HepG2 (cell line): Measurements from ENCODE around the gene ANKRD40CL. TPM values are rescaled to one million over a fixed set of nuclear protein-coding genes. Genes with fewer than 3 reads are reported as not detected.

ENCODE experiments used
- CCAR2 ChIP-seq: fragments of 200-400 bp; formaldehyde crosslinking; optimal IDR thresholded peaks from 2 replicates; pipeline ENCODE3; 2018; ENCODE audit warnings: low read depth, mild to moderate bottlenecking, low read length, moderate library complexity
- ELF1 ChIP-seq: sonication (generic); formaldehyde crosslinking; IDR thresholded peaks from 2 replicates; pipeline ENCODE4 v1.4.0; 2020; ENCODE audit warnings: missing genetic modification reagents
- ELF4 ChIP-seq: sonication (generic); formaldehyde crosslinking; IDR thresholded peaks from 2 replicates; pipeline ENCODE4 v1.5.0; 2020; ENCODE audit warnings: missing genetic modification reagents, mild to moderate bottlenecking, moderate library complexity, borderline replicate concordance
- HES4 ChIP-seq: sonication (generic); formaldehyde crosslinking; IDR thresholded peaks from 2 replicates; pipeline ENCODE4 v1.9.0; 2021; ENCODE audit warnings: mild to moderate bottlenecking, missing genetic modification reagents, borderline replicate concordance
- HOXA9 ChIP-seq: sonication (generic); formaldehyde crosslinking; IDR thresholded peaks from 2 replicates; pipeline ENCODE4 v1.8.1; 2022; ENCODE audit warnings: missing genetic modification reagents, mild to moderate bottlenecking, moderate library complexity, borderline replicate concordance
- KLF11 ChIP-seq: IDR thresholded peaks from 2 replicates; pipeline ENCODE4 v1.6.1; 2016; ENCODE audit warnings: missing compliant biosample characterization
- MED1 ChIP-seq: sonication (generic); formaldehyde crosslinking; IDR thresholded peaks from 2 replicates; pipeline ENCODE4 v1.4.0; 2020; ENCODE audit warnings: missing genetic modification reagents
- MIXL1 ChIP-seq: IDR thresholded peaks from 2 replicates; pipeline ENCODE4 v1.6.1; 2016
- MTF1 ChIP-seq: sonication (generic); formaldehyde crosslinking; IDR thresholded peaks from 2 replicates; pipeline ENCODE4 v1.5.0; 2020; ENCODE audit warnings: missing genetic modification reagents
- SP2 ChIP-seq: sonication (generic); formaldehyde crosslinking; IDR thresholded peaks from 2 replicates; pipeline ENCODE4 v1.5.1; 2020; ENCODE audit warnings: mild to moderate bottlenecking, missing genetic modification reagents
- SRF ChIP-seq: IDR thresholded peaks from 2 replicates; pipeline ENCODE4 v1.6.1; 2011; ENCODE audit warnings: mild to moderate bottlenecking, low read depth, low read length, moderate library complexity
- TMF1 ChIP-seq: sonication (generic); formaldehyde crosslinking; IDR thresholded peaks from 2 replicates; pipeline ENCODE4 v1.8.1; 2022; ENCODE audit warnings: low read depth, missing genetic modification reagents
- ZBTB7A ChIP-seq: sonication (generic); formaldehyde crosslinking; IDR thresholded peaks from 2 replicates; pipeline ENCODE4 v1.8.0; 2022; ENCODE audit warnings: mild to moderate bottlenecking, missing genetic modification reagents
- ZNF678 ChIP-seq: sonication (generic); formaldehyde crosslinking; IDR thresholded peaks from 2 replicates; pipeline ENCODE4 v1.4.0; 2020; ENCODE audit warnings: mild to moderate bottlenecking, missing genetic modification reagents
- ZNF709 ChIP-seq: sonication (generic); formaldehyde crosslinking; IDR thresholded peaks from 2 replicates; pipeline ENCODE4 v1.5.0; 2020; ENCODE audit warnings: mild to moderate bottlenecking, missing genetic modification reagents
- ZNF737 ChIP-seq: sonication (generic); formaldehyde crosslinking; IDR thresholded peaks from 2 replicates; pipeline ENCODE4 v1.5.0; 2020; ENCODE audit warnings: missing genetic modification reagents, mild to moderate bottlenecking, borderline replicate concordance
- ZNF782 ChIP-seq: sonication (generic); formaldehyde crosslinking; IDR thresholded peaks from 2 replicates; pipeline ENCODE4 v1.4.0; 2020; ENCODE audit warnings: missing genetic modification reagents, mild to moderate bottlenecking, borderline replicate concordance
- polyA plus RNA-seq, 8 experiments: library from polyadenylated mRNA; depleted of rRNA in 3 of 8; stranded (reverse) in 7 of 8; unstranded in 1 of 8; fragments of >200 nt; fragmentation: Illumina TruSeq in 4 of 8; extraction: Trizol in 4 of 8; gene quantifications; 2 replicates each; pipeline versions ENCODE4 v1.2.1 to v1.2.3, GENCODE V29; 2011 to 2016; ENCODE audit warnings: low read depth in 4 of 8, missing spikeins in 1 of 8, mixed read lengths in 1 of 8; ENCODE audit not compliant: insufficient read depth in 1 of 8
- total RNA-seq, 5 experiments: library from RNA; depleted of rRNA; stranded (reverse); fragments of >200 nt; fragmentation: Illumina TruSeq; extraction: Trizol; gene quantifications; 2 replicates each; pipeline ENCODE4 v1.2.3, GENCODE V29; 2016; ENCODE audit warnings: low read depth in 1 of 5
- TF ChIP-seq, protein P1 (sequence below): sonication (generic); formaldehyde crosslinking; IDR thresholded peaks from 2 replicates; pipeline ENCODE4 v1.4.0; 2020; ENCODE audit warnings: missing genetic modification reagents
- TF ChIP-seq, protein P2 (sequence below): sonication (generic); formaldehyde crosslinking; IDR thresholded peaks from 2 replicates; pipeline ENCODE4 v1.4.0; 2020; ENCODE audit warnings: mild to moderate bottlenecking, low read depth, missing genetic modification reagents
- TF ChIP-seq, protein P3 (sequence below): sonication (generic); formaldehyde crosslinking; IDR thresholded peaks from 2 replicates; pipeline ENCODE4 v1.4.0; 2020; ENCODE audit warnings: mild to moderate bottlenecking, missing genetic modification reagents, borderline replicate concordance
- TF ChIP-seq, protein P4 (sequence below): sonication (generic); formaldehyde crosslinking; IDR thresholded peaks from 2 replicates; pipeline ENCODE4 v1.5.1; 2020; ENCODE audit warnings: mild to moderate bottlenecking, missing genetic modification reagents, borderline replicate concordance

The ANKRD40CL gene
- total and polyA plus RNA-seq, 2 of the 13 experiments (the other 11 are each of a cell fraction or from before 2014, with no cell fraction given) = 0.03 to 0.11 TPM

DNA sequence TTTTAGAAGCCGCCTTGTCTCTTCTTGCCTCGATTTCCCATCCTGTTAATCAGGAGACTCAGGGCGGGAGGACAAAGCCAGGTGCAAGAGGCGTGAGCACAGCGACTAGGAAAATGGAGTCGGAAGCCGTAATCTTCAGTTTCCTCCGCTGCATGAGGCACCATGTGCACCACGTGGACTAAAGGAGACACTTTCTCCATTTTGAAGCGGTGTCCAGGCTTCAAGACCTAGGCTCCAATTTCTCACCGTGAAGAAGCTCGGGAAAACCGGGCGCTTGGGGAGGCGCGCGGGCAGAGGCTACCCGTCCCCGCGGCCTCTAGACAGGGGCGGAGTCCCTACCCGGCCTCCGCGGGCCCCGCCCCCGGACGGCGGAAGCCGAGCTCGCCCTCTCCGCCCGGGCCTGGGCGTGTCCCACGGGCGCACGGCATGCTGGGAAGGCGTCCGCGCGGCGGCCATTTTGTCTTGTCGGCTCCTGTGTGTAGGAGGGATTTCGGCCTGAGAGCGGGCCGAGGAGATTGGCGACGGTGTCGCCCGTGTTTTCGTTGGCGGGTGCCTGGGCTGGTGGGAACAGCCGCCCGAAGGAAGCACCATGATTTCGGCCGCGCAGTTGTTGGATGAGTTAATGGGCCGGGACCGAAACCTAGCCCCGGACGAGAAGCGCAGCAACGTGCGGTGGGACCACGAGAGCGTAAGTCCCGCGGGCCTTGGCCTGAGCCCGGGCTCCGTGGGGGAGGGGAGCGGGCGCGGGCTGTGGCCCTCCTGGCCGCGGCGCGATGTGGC, 48.0 kb downstream of the ANKRD40CL start, which contains the start of gene LUC7L3 (continued):
- peak; percentile 67; the same call in 1 of the 2 replicates for TF ChIP-seq TMF1 (CRISPR knock-in tag)
- peak; percentile 82; the same call in 1 of the 2 replicates for TF ChIP-seq KLF11 (CRISPR knock-in tag)
- TF ChIP-seq HOXA9 (CRISPR knock-in tag) = 0 out of 2 replicates have a peak, but pooled peaks have one; percentile 86
- no peak; the same call in 1 of the 2 replicates for TF ChIP-seq MIXL1 (CRISPR knock-in tag)
- no peak for TF ChIP-seq ZNF678 (CRISPR knock-in tag)
- TF ChIP-seq ELF4 (CRISPR knock-in tag) = peak; percentile 95
- TF ChIP-seq MTF1 = peak; percentile 77
- no peak for TF ChIP-seq SP2 (CRISPR knock-in tag)
- TF ChIP-seq ZBTB7A (CRISPR knock-in tag) = peak; percentile 82
- peak; percentile 76 for TF ChIP-seq MED1
- TF ChIP-seq CCAR2 = no peak
- TF ChIP-seq, protein P1, sequence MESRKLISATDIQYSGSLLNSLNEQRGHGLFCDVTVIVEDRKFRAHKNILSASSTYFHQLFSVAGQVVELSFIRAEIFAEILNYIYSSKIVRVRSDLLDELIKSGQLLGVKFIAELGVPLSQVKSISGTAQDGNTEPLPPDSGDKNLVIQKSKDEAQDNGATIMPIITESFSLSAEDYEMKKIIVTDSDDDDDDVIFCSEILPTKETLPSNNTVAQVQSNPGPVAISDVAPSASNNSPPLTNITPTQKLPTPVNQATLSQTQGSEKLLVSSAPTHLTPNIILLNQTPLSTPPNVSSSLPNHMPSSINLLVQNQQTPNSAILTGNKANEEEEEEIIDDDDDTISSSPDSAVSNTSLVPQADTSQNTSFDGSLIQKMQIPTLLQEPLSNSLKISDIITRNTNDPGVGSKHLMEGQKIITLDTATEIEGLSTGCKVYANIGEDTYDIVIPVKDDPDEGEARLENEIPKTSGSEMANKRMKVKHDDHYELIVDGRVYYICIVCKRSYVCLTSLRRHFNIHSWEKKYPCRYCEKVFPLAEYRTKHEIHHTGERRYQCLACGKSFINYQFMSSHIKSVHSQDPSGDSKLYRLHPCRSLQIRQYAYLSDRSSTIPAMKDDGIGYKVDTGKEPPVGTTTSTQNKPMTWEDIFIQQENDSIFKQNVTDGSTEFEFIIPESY (CRISPR knock-in tag) = peak; percentile 40; the same call in 1 of the 2 replicates
- TF ChIP-seq ZNF709 = peak; percentile 83
- peak; percentile 56; the same call in 1 of the 2 replicates for TF ChIP-seq ELF1 (CRISPR knock-in tag)
- TF ChIP-seq, protein P2, sequence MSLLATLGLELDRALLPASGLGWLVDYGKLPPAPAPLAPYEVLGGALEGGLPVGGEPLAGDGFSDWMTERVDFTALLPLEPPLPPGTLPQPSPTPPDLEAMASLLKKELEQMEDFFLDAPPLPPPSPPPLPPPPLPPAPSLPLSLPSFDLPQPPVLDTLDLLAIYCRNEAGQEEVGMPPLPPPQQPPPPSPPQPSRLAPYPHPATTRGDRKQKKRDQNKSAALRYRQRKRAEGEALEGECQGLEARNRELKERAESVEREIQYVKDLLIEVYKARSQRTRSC (CRISPR knock-in tag) = no peak; the same call in 1 of the 2 replicates
- peak; percentile 76 for TF ChIP-seq HES4 (CRISPR knock-in tag)
- TF ChIP-seq, protein P3, sequence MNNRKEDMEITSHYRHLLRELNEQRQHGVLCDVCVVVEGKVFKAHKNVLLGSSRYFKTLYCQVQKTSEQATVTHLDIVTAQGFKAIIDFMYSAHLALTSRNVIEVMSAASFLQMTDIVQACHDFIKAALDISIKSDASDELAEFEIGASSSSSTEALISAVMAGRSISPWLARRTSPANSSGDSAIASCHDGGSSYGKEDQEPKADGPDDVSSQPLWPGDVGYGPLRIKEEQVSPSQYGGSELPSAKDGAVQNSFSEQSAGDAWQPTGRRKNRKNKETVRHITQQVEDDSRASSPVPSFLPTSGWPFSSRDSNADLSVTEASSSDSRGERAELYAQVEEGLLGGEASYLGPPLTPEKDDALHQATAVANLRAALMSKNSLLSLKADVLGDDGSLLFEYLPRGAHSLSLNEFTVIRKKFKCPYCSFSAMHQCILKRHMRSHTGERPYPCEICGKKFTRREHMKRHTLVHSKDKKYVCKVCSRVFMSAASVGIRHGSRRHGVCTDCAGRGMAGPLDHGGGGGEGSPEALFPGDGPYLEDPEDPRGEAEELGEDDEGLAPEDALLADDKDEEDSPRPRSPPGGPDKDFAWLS (CRISPR knock-in tag) = no peak
- peak; percentile 92; the same call in 1 of the 2 replicates for TF ChIP-seq ZNF782 (CRISPR knock-in tag)
- TF ChIP-seq ZNF737 = peak; percentile 96; the same call in 1 of the 2 replicates
- TF ChIP-seq, protein P4, sequence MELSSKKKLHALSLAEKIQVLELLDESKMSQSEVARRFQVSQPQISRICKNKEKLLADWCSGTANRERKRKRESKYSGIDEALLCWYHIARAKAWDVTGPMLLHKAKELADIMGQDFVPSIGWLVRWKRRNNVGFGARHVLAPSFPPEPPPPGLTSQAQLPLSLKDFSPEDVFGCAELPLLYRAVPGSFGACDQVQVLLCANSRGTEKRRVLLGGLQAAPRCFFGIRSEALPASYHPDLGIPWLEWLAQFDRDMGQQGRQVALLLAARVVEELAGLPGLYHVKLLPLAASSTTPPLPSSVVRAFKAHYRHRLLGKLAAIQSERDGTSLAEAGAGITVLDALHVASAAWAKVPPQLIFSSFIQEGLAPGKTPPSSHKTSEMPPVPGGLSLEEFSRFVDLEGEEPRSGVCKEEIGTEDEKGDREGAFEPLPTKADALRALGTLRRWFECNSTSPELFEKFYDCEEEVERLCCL = no peak
- TF ChIP-seq SRF = no peak
